Measurements from ENCODE around the gene C1QTNF8. TPM values are rescaled to one million over a fixed set of nuclear protein-coding genes. Genes with fewer than 3 reads are reported as not detected.

Gene C1QTNF8
- total RNA-seq, 4 donors from 2014 or later, result not detected

- in situ Hi-C loops (cut with MboI; ENCODE audit: low pct_ligation_motif_present in 1 of 4, low pct_unique_long_range_greater_than_20kb in 1 of 4, low sequenced_read_pairs in 3 of 4), result no loop called here
Observed at GRCh38 chr16:1123525-1124230, 27.6 kb upstream of the C1QTNF8 start.

DNA sequence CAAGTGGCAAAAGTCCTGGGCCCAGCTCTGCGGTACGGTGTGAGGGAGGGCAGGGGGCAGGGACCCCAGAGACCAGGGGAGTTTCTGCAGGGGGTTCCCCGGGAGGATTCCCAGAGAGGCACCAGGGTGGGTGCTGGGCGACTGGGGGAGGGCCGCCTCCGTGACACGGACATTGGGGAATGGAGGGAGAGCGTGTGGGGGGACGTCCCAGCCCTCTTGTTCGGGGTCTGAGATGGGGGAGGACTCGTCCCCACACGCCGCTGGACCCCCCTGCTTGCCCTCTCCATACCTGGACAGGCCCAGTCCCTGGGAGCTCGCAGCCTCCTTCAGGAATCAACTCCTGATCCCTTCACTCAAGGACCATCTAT is 26.3 kb upstream of the C1QTNF8 start:
- 77% methylated on average over 14 of the region's 14 CpGs; no CpG with 5 or more reads in 1 of the 2 donors for WGBS, 2 donors (ENCODE audit: low coverage in 1 of 2)
- Histone ChIP-seq H3K36me3 (no peaks in the 10 kb centered on the region), H3K9me3 (no peaks in the 10 kb centered on the region), H3K4me3 (no peak overlapping the region), H3K27ac (no peak overlapping the region), H3K27me3 (peaks cover 17% of the 10 kb centered on the region), H3K4me1 (no peaks in the 10 kb centered on the region)
- TF ChIP-seq CTCF (IDR thresholded peaks at IDR 0.05) (no peak), POLR2AphosphoS5 (IDR thresholded peaks at IDR 0.05) (no peak), POLR2A (IDR thresholded peaks at IDR 0.05) (no peak), EP300 (IDR thresholded peaks at IDR 0.05; ENCODE audit: low read depth) (no peak)
- DNase-seq, result no peak
- intact Hi-C loops (cut with DNase I; ENCODE audit: low total_unique reads), result no loop called here
- in situ Hi-C loops (cut with MboI; ENCODE audit: low pct_ligation_motif_present in 1 of 4, low pct_unique_long_range_greater_than_20kb in 1 of 4, low sequenced_read_pairs in 3 of 4), result no loop called here

More at GRCh38 chr16:1123525-1124230, 27.6 kb upstream of the C1QTNF8 start:
- no peaks in the 10 kb centered on the region for H3K4me1 ChIP-seq
- no peaks in the 10 kb centered on the region for H3K9me3 ChIP-seq
- TF ChIP-seq POLR2A (IDR thresholded peaks at IDR 0.05) (no peak), CTCF (IDR thresholded peaks at IDR 0.05) (no peak), POLR2AphosphoS5 (IDR thresholded peaks at IDR 0.05) (no peak), EP300 (IDR thresholded peaks at IDR 0.05; ENCODE audit: low read depth) (no peak)
- peaks cover 8% of the 10 kb centered on the region for H3K27me3 ChIP-seq
- H3K36me3 ChIP-seq, result no peaks in the 10 kb centered on the region
- WGBS, 2 donors (ENCODE audit: low coverage in 1 of 2), result 79% methylated on average over 16 of the region's 21 CpGs; no CpG with 5 or more reads in 1 of the 2 donors
- no peak overlapping the region for H3K27ac ChIP-seq
- no peak for DNase-seq
- intact Hi-C loops (cut with DNase I; ENCODE audit: low total_unique reads), result no loop called here
- no peak overlapping the region for H3K4me3 ChIP-seq

GRCh38 chr16:1121601-1122397 is 25.8 kb upstream of the C1QTNF8 start:
- 69% methylated on average over 26 of the region's 30 CpGs; no CpG with 5 or more reads in 1 of the 2 donors for WGBS, 2 donors (ENCODE audit: low coverage in 1 of 2)

More at GRCh38 chr16:1121601-1122397, 25.8 kb upstream of the C1QTNF8 start:
- no peaks in the 10 kb centered on the region for H3K4me1 ChIP-seq
- no peak for DNase-seq
- H3K36me3 ChIP-seq, result no peaks in the 10 kb centered on the region
- H3K4me3 ChIP-seq, result no peak overlapping the region
- TF ChIP-seq EP300 (IDR thresholded peaks at IDR 0.05; ENCODE audit: low read depth) (no peak), POLR2A (IDR thresholded peaks at IDR 0.05) (no peak), POLR2AphosphoS5 (IDR thresholded peaks at IDR 0.05) (no peak), CTCF (IDR thresholded peaks at IDR 0.05) (no peak)
- no peaks in the 10 kb centered on the region for H3K9me3 ChIP-seq
- peaks cover 18% of the 10 kb centered on the region for H3K27me3 ChIP-seq
- no peak overlapping the region for H3K27ac ChIP-seq
- intact Hi-C loops (cut with DNase I; ENCODE audit: low total_unique reads), result no loop called here
- in situ Hi-C loops (cut with MboI; ENCODE audit: low pct_ligation_motif_present in 1 of 4, low pct_unique_long_range_greater_than_20kb in 1 of 4, low sequenced_read_pairs in 3 of 4), result no loop called here
